ENCODE measurements around the gene CBS.
"Not testable (repeated sequence)": the region's sequence is repeated elsewhere in the genome, so short reads cannot be mapped to it uniquely, and the experiment has no call there.

CBS gene

GRCh38 chr21:43023175-43023574 is 52.5 kb downstream of the CBS start:
- DNase-seq, result no peak

- DNase-seq, result no peak
These were observed 53.7 kb downstream of the CBS start for GRCh38 chr21:43021756-43022600.

- DNase-seq, result no peak
These were observed 54.4 kb downstream of the CBS start for GRCh38 chr21:43021191-43021590.

GRCh38 chr21:43020771-43021170 is 54.9 kb downstream of the CBS start:
- peak; percentile 19 for DNase-seq

GRCh38 chr21:43020177-43020576 is 55.5 kb downstream of the CBS start:
- DNase-seq, result no peak

GRCh38 chr21:43018519-43018918 is 57.1 kb downstream of the CBS start:
- no peak for DNase-seq

GRCh38 chr21:43016728-43017127 is 58.9 kb downstream of the CBS start:
- DNase-seq, result no peak

GRCh38 chr21:43015906-43016540 is 59.6 kb downstream of the CBS start:
- DNase-seq, result no peak

GRCh38 chr21:43012596-43012995 is 63.0 kb downstream of the CBS start:
- no peak for DNase-seq

- no peak for DNase-seq
These were observed 68.8 kb downstream of the CBS start for GRCh38 chr21:43006874-43007208.

GRCh38 chr21:43006051-43006873 is 69.4 kb downstream of the CBS start:
- DNase-seq, result not testable (repeated sequence)

GRCh38 chr21:43005635-43006034 is 70.0 kb downstream of the CBS start:
- DNase-seq, result no peak

- DNase-seq, result no peak
These were observed 70.7 kb downstream of the CBS start for GRCh38 chr21:43004926-43005325.

Measured in DMS79 treated with DMSO at 0.1 percent for 48 hours (cell line).